ENCODE data around the gene HDGFL3. TPM values are rescaled to one million over a fixed set of nuclear protein-coding genes. Genes with fewer than 3 reads are reported as not detected.

HDGFL3 gene
- total and polyA plus RNA-seq, 2 donors (not counting 1 experiment from before 2014, with no cell fraction given), result 0.12 to 2.5 TPM

DNA sequence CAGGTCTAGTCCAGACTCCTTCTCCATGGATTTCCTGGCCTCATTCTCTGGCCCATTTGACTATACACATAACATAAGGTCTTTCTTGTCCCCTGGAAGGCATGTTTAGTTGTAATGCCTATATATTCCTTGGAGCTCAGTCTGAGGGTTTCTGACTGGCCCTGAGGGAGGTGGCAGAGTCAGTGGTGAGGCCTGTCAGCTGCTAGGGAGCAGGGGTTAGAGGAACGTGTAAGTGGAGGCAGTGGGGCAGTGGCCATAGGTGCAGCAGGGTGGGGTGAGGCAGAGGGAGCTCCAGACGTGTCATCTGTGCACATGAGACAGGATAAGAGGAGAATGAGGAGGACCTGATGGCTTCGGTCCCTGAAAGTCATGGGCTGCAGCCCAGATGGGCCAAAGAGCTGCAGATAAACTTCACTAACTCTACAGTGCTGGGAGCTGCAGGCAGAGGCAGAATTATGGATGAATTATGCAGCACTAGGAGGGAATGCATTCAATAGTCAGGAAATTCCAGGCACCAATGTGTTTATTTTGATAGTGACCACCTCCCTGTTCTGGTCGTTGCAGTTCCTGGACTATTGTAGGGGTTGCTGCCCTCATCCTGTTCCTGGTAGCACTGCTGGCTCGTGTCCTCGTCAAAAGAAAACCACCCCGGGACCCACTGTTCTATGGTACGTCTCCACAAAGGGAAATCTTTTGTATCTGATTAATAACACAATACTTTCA, 95.2 kb downstream of the HDGFL3 start:
- H3K27me3 ChIP-seq (replicated peaks in 1 of 4; ENCODE audit: control extremely low read depth in 1 of 4, control insufficient read depth in 3 of 4, insufficient read depth in 4 of 4, low read length in 3 of 4), result peaks cover 0 to 3% (median 0%) of the 10 kb centered on the region in 4 experiments
- no peaks in the 10 kb centered on the region for H4K20me1 ChIP-seq (ENCODE audit: control insufficient read depth, insufficient read depth, low read length, poor library complexity, severe bottlenecking)
- no peaks in the 10 kb centered on the region for H3K36me3 ChIP-seq (replicated peaks in 1 of 2; ENCODE audit: control extremely low read depth in 1 of 2, control insufficient read depth in 1 of 2, extremely low read depth in 1 of 2, insufficient read depth in 2 of 2, low read length in 1 of 2)
- H3K4me3 ChIP-seq (ENCODE audit: control extremely low read depth in 1 of 5, extremely low read depth in 1 of 5, insufficient read depth in 1 of 5, low read depth in 2 of 5, low read length in 4 of 5), result no peak overlapping the region
- ChIA-PET CTCF (no interaction called here), POLR2A (no interaction called here)
- H3K9me3 Mint-ChIP-seq (ENCODE audit: insufficient read depth), result no peaks in the 10 kb centered on the region
- no peak overlapping the region for H3K27ac ChIP-seq (ENCODE audit: low read length in 2 of 2)
- no peak for ATAC-seq (ENCODE audit: low read depth)
- no peak overlapping the region for H3K27ac Mint-ChIP-seq
- H3K27me3 Mint-ChIP-seq, result peaks cover 17% of the 10 kb centered on the region
- H2AFZ ChIP-seq (ENCODE audit: insufficient read depth, low read depth, low read length, poor library complexity, severe bottlenecking), result no peak overlapping the region
- H3K4me1 Mint-ChIP-seq, result peaks cover 19% of the 10 kb centered on the region
- 87% methylated on average over 5 of the region's 8 CpGs for WGBS (ENCODE audit: insufficient coverage)
- H3K4me3 Mint-ChIP-seq, result no peak overlapping the region
- TF ChIP-seq, protein P1, sequence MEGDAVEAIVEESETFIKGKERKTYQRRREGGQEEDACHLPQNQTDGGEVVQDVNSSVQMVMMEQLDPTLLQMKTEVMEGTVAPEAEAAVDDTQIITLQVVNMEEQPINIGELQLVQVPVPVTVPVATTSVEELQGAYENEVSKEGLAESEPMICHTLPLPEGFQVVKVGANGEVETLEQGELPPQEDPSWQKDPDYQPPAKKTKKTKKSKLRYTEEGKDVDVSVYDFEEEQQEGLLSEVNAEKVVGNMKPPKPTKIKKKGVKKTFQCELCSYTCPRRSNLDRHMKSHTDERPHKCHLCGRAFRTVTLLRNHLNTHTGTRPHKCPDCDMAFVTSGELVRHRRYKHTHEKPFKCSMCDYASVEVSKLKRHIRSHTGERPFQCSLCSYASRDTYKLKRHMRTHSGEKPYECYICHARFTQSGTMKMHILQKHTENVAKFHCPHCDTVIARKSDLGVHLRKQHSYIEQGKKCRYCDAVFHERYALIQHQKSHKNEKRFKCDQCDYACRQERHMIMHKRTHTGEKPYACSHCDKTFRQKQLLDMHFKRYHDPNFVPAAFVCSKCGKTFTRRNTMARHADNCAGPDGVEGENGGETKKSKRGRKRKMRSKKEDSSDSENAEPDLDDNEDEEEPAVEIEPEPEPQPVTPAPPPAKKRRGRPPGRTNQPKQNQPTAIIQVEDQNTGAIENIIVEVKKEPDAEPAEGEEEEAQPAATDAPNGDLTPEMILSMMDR (IDR thresholded peaks at IDR 0.05), result no peak
- TF ChIP-seq EZH2 (IDR thresholded peaks at IDR 0.05; ENCODE audit: borderline replicate concordance, insufficient read depth, low read depth, low read length, poor library complexity, severe bottlenecking), result no peak
- H3K79me2 ChIP-seq (ENCODE audit: control insufficient read depth, insufficient read depth, low read length), result no peaks in the 10 kb centered on the region
- no peak overlapping the region for H3K4me2 ChIP-seq (replicated peaks; ENCODE audit: low read depth, low read length, poor library complexity, severe bottlenecking)
- no peak overlapping the region for H3K9ac ChIP-seq (ENCODE audit: low read length)
- DNase-seq, result no peak
- H3K4me1 ChIP-seq (ENCODE audit: control insufficient read depth in 2 of 2, insufficient read depth in 2 of 2, low read length in 2 of 2), result peaks cover 14 to 16% of the 10 kb centered on the region in 2 donors
- intact Hi-C loops (cut with micrococcal nuclease), result no loop called here
- no peaks in the 10 kb centered on the region for H3K9me3 ChIP-seq (ENCODE audit: control extremely low read depth in 1 of 3, control insufficient read depth in 2 of 3, insufficient read depth in 1 of 3, low read length in 2 of 3)

DNA sequence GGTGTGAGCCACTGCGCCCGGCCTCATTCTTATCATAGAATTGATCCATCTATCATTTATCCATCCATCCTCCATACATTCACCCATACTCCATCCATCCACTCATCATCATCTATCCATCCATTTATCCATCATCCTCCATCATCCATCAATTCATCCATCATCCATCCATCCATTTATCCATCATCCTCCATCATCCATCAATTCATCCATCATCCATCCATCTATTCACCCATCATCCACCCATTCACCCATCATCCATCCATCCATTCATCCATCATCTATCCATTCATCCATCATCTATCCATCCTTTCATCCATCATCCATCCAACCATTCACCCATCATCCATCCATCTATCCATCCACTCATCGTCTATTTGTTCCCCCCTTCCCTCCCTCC, 96.5 kb downstream of the HDGFL3 start:
- H3K79me2 ChIP-seq (ENCODE audit: control insufficient read depth, insufficient read depth, low read length), result no peaks in the 10 kb centered on the region
- no peaks in the 10 kb centered on the region for H3K36me3 ChIP-seq (replicated peaks in 1 of 2; ENCODE audit: control extremely low read depth in 1 of 2, control insufficient read depth in 1 of 2, extremely low read depth in 1 of 2, insufficient read depth in 2 of 2, low read length in 1 of 2)
- no peak overlapping the region for H3K9ac ChIP-seq (ENCODE audit: low read length)
- DNase-seq, result no peak
- CTCF ChIA-PET, result no interaction called here
- peaks cover 23% of the 10 kb centered on the region for H3K27me3 Mint-ChIP-seq
- H3K9me3 Mint-ChIP-seq (ENCODE audit: insufficient read depth), result no peaks in the 10 kb centered on the region
- no peak for TF ChIP-seq EZH2 (IDR thresholded peaks at IDR 0.05; ENCODE audit: borderline replicate concordance, insufficient read depth, low read depth, low read length, poor library complexity, severe bottlenecking)
- TF ChIP-seq, protein P1 (IDR thresholded peaks at IDR 0.05), result no peak
- no peak overlapping the region for H3K27ac ChIP-seq (ENCODE audit: low read length in 2 of 2)
- POLR2A ChIA-PET, result no interaction called here
- peaks cover 14 to 22% of the 10 kb centered on the region in 2 donors for H3K4me1 ChIP-seq (ENCODE audit: control insufficient read depth in 2 of 2, insufficient read depth in 2 of 2, low read length in 2 of 2)
- H2AFZ ChIP-seq (ENCODE audit: insufficient read depth, low read depth, low read length, poor library complexity, severe bottlenecking), result no peak overlapping the region
- WGBS (ENCODE audit: insufficient coverage), result 97% methylated on average over 2 of the region's 3 CpGs
- H4K20me1 ChIP-seq (ENCODE audit: control insufficient read depth, insufficient read depth, low read length, poor library complexity, severe bottlenecking), result no peaks in the 10 kb centered on the region
- H3K27me3 ChIP-seq (replicated peaks in 1 of 4; ENCODE audit: control extremely low read depth in 1 of 4, control insufficient read depth in 3 of 4, insufficient read depth in 4 of 4, low read length in 3 of 4), result peaks cover 0 to 3% (median under 1%) of the 10 kb centered on the region in 4 experiments
- H3K4me3 ChIP-seq (ENCODE audit: control extremely low read depth in 1 of 5, extremely low read depth in 1 of 5, insufficient read depth in 1 of 5, low read depth in 2 of 5, low read length in 4 of 5), result no peak overlapping the region
- intact Hi-C loops (cut with micrococcal nuclease), result no loop called here
- no peak overlapping the region for H3K4me3 Mint-ChIP-seq
- H3K4me2 ChIP-seq (replicated peaks; ENCODE audit: low read depth, low read length, poor library complexity, severe bottlenecking), result no peak overlapping the region
- no peak overlapping the region for H3K27ac Mint-ChIP-seq
- no peak for ATAC-seq (ENCODE audit: low read depth)
- H3K9me3 ChIP-seq (ENCODE audit: control extremely low read depth in 1 of 3, control insufficient read depth in 2 of 3, insufficient read depth in 1 of 3, low read length in 2 of 3), result no peaks in the 10 kb centered on the region
- H3K4me1 Mint-ChIP-seq, result peaks cover 24% of the 10 kb centered on the region
